HUES48 (cell line): ENCODE data around the gene ANXA2.
"Not testable (repeated sequence)": the region's sequence is repeated elsewhere in the genome, so short reads cannot be mapped to it uniquely, and the experiment has no call there.

Source experiments
- H3K27ac ChIP-seq: one replicate; pipeline ENCODE4 v1.7.0; 2013; ENCODE audit warnings: low read depth, low read length, inconsistent platforms
- H3K27me3 ChIP-seq: 2 replicates; pipeline ENCODE4 v1.6.1; 2013; ENCODE audit warnings: mild to moderate bottlenecking, low read length; ENCODE audit not compliant: control insufficient read depth, insufficient read depth
- H3K36me3 ChIP-seq: 2 replicates; pipeline ENCODE4 v1.6.1; 2013; ENCODE audit warnings: low read length; ENCODE audit not compliant: control insufficient read depth, insufficient read depth
- H3K4me1 ChIP-seq: 2 replicates; pipeline ENCODE4 v1.6.1; 2013; ENCODE audit warnings: mild to moderate bottlenecking, low read length; ENCODE audit not compliant: control insufficient read depth, insufficient read depth
- H3K4me3 ChIP-seq: 2 replicates; pipeline ENCODE4 v1.5.1; 2013; ENCODE audit warnings: mild to moderate bottlenecking, low read depth, low read length
- H3K9ac ChIP-seq: 2 replicates; pipeline ENCODE4 v1.6.1; 2013; ENCODE audit warnings: mild to moderate bottlenecking, low read depth, low read length, moderate library complexity
- H3K9me3 ChIP-seq: 2 replicates; pipeline ENCODE4 v1.6.1; 2013; ENCODE audit warnings: low read length; ENCODE audit not compliant: control insufficient read depth, insufficient read depth

Gene ANXA2

GRCh38 chr15:60339236-60339635, 58.5 kb downstream of the ANXA2 start:
- Histone ChIP-seq H3K4me3 (no peak overlapping the region), H3K9ac (no peak overlapping the region), H3K36me3 (no peaks in the 10 kb centered on the region), H3K27ac (no peak overlapping the region), H3K27me3 (no peaks in the 10 kb centered on the region), H3K4me1 (peaks cover 6% of the 10 kb centered on the region; the same call in 1 of the 2 replicates), H3K9me3 (no peaks in the 10 kb centered on the region)

DNA sequence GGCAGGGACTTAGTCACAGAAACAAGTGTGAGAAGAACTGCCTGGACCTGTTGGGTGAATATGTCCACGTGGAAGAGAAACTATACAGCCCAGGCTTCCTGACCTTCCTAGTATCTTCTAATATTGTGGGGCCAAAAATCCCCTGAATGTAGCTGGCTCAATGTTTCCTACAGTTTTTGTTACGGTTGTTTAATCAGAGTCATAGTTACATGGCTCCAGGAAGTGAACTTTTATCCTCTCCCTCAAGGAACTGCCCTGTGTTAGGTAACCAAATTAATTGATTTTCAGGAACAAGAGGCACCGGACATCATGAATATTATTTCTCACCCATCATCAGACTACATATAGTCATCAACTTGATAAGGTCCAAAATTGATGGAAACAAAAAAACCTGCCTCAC, 59.0 kb downstream of the ANXA2 start:
- H3K4me3 ChIP-seq = no peak overlapping the region
- no peak overlapping the region for H3K27ac ChIP-seq
- no peaks in the 10 kb centered on the region for H3K9me3 ChIP-seq
- no peaks in the 10 kb centered on the region for H3K27me3 ChIP-seq
- no peaks in the 10 kb centered on the region for H3K36me3 ChIP-seq
- no peak overlapping the region for H3K9ac ChIP-seq
- peaks cover 3% of the 10 kb centered on the region; the same call in 1 of the 2 replicates for H3K4me1 ChIP-seq

DNA sequence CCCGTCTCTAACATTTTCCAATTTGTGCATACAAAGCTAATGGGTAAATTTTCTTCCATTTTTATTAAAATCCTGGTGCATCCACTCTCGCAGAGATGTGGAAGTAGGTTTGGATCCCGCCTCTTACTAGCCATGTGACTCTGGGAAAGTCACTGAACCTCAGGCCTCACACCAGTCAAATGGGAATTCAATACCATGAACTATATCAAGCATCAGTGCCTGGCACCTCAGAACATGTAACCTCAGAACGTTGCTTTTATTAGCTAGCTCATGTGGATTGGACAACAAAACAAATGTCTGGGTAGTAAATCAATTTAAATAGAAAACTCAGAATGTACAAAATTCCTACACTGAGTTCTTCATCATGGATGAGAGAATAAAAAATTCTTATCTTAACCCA, 60.7 kb downstream of the ANXA2 start:
- Histone ChIP-seq H3K4me3 (no peak overlapping the region), H3K36me3 (no peaks in the 10 kb centered on the region), H3K9ac (no peak overlapping the region), H3K27me3 (no peaks in the 10 kb centered on the region), H3K9me3 (no peaks in the 10 kb centered on the region), H3K27ac (no peak overlapping the region), H3K4me1 (no peaks in the 10 kb centered on the region)

DNA sequence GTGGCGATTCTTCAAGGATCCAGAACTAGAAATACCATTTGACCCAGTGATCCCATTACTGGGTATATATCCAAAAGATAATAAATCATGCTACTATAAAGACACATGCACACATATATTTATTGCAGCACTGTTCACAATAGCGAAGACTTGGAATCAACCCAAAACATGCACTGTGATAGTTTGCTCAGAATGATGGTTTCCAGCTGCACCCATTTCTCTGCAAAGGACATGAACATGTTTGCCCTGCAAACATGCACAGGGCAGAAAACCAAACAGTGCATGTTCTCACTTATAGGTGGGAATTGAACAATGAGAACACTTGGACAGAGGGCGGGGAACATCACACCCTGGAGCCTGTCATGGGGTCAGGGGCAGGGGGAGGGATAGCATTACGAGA, 62.5 kb downstream of the ANXA2 start:
- H3K4me1 ChIP-seq, H3K9ac ChIP-seq, H3K9me3 ChIP-seq, H3K36me3 ChIP-seq, H3K27me3 ChIP-seq, H3K27ac ChIP-seq, H3K4me3 ChIP-seq: not testable (repeated sequence)

- Histone ChIP-seq H3K36me3 (no peaks in the 10 kb centered on the region), H3K9me3 (no peaks in the 10 kb centered on the region), H3K27me3 (no peaks in the 10 kb centered on the region), H3K27ac (no peak overlapping the region), H3K4me1 (peaks cover 23% of the 10 kb centered on the region), H3K9ac (no peak overlapping the region), H3K4me3 (no peak overlapping the region)
These were observed 68.8 kb downstream of the ANXA2 start for GRCh38 chr15:60328852-60329443.

- H3K27ac ChIP-seq = no peak overlapping the region
- H3K27me3 ChIP-seq = no peaks in the 10 kb centered on the region
- H3K4me1 ChIP-seq = peaks cover 23% of the 10 kb centered on the region
- no peak overlapping the region for H3K9ac ChIP-seq
- H3K4me3 ChIP-seq = no peak overlapping the region
- H3K36me3 ChIP-seq = no peaks in the 10 kb centered on the region
- no peaks in the 10 kb centered on the region for H3K9me3 ChIP-seq
These were observed 70.7 kb downstream of the ANXA2 start for GRCh38 chr15:60326824-60327654.

GRCh38 chr15:60326343-60326742, 71.4 kb downstream of the ANXA2 start:
- Histone ChIP-seq H3K9me3 (no peaks in the 10 kb centered on the region), H3K9ac (no peak overlapping the region), H3K27me3 (no peaks in the 10 kb centered on the region), H3K36me3 (no peaks in the 10 kb centered on the region), H3K4me1 (peaks cover 23% of the 10 kb centered on the region), H3K27ac (no peak overlapping the region), H3K4me3 (no peak overlapping the region)

DNA sequence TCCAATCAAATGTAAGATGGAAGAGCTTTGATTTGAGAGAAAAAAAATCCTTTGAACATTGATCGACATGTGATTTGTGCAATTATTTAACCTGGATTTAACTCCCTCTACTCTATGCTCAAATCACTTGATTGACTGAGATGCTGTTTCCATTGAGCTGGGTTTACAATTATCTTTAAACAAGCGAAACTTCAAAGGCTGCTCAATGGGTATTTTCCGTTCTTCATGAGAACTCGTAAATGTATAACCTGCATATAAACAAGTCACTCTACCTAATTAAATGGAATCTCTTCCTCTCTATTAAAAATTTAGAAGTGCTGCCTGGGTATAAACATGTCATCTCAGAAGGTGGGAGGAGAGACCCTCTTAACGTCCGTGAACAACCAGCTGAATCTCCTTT, 71.9 kb downstream of the ANXA2 start:
- H3K4me1 ChIP-seq = peaks cover 23% of the 10 kb centered on the region
- H3K9me3 ChIP-seq = no peaks in the 10 kb centered on the region
- no peak overlapping the region for H3K27ac ChIP-seq
- H3K27me3 ChIP-seq = no peaks in the 10 kb centered on the region
- H3K9ac ChIP-seq = no peak overlapping the region
- no peak overlapping the region for H3K4me3 ChIP-seq
- H3K36me3 ChIP-seq = no peaks in the 10 kb centered on the region

- Histone ChIP-seq H3K27me3 (no peaks in the 10 kb centered on the region), H3K4me3 (no peak overlapping the region), H3K27ac (no peak overlapping the region), H3K36me3 (no peaks in the 10 kb centered on the region), H3K9me3 (no peaks in the 10 kb centered on the region), H3K9ac (no peak overlapping the region), H3K4me1 (peaks cover 23% of the 10 kb centered on the region)
These were observed 72.9 kb downstream of the ANXA2 start for GRCh38 chr15:60324706-60325438.

DNA sequence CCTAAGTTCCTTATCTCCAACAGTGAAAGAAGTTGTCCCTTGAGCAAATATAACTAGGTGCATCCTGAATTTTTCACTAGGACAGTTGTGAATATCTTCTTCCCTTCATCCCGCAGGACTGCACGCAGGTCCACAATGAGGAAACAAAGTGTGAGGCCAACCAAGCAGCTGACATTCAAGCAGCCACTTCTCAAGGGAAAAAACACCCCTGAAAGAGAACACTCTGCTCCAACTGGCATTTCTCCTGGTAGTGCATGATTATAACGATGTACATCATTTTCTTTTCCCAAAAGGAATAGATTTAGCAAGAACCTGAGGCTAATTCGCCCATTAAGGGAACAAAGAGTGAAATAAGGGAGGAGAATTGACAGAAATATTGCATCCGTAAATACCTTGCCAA, 74.5 kb downstream of the ANXA2 start:
- H3K4me1 ChIP-seq = peaks cover 23% of the 10 kb centered on the region
- no peak overlapping the region for H3K27ac ChIP-seq
- H3K36me3 ChIP-seq = no peaks in the 10 kb centered on the region
- no peak overlapping the region for H3K9ac ChIP-seq
- no peaks in the 10 kb centered on the region for H3K27me3 ChIP-seq
- no peaks in the 10 kb centered on the region for H3K9me3 ChIP-seq
- no peak overlapping the region for H3K4me3 ChIP-seq

DNA sequence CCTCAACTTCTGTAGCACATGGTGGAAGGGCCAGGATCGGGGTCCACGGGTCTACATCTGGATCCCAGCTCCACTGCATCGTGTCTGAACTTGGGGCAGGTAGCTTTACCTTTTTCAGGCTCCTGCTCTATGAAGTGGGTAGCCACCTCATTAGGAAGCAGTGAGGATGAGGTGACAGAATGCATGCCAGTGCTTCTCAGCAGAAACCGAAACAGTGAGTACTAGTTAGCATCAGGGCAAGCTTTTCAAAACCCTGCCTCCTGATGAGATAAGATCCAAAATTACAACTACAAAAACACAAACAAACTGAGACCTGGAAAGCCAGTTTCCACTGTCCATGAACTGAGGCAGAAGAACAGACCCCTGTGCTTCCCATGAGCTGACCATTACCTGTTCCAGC, 77.4 kb downstream of the ANXA2 start:
- Histone ChIP-seq H3K36me3 (no peaks in the 10 kb centered on the region), H3K27ac (no peak overlapping the region), H3K27me3 (no peaks in the 10 kb centered on the region), H3K9me3 (no peaks in the 10 kb centered on the region), H3K4me1 (peaks cover 9% of the 10 kb centered on the region), H3K4me3 (no peak overlapping the region), H3K9ac (no peak overlapping the region)
